HG03378 (cell line): ENCODE results near the gene PICALM.

Experiments used
- ATAC-seq: cut with Tn5 transposase; IDR thresholded peaks from one replicate; pipeline ENCODE4 v1.9.1; 2021; ENCODE audit warnings: mild to moderate bottlenecking, moderate library complexity; ENCODE audit not compliant: unreplicated experiment

The PICALM gene

GRCh38 chr11:86081455-86081854 is 12.6 kb upstream of the PICALM start:
- no peak for ATAC-seq

- no peak for ATAC-seq
These were observed 10.5 kb upstream of the PICALM start for GRCh38 chr11:86079421-86079820.

- ATAC-seq = no peak
These were observed 5.1 kb upstream of the PICALM start for GRCh38 chr11:86073948-86074347.

GRCh38 chr11:86072211-86072610 is 3.3 kb upstream of the PICALM start:
- no peak for ATAC-seq

- ATAC-seq = no peak
These were observed 1.5 kb upstream of the PICALM start for GRCh38 chr11:86070142-86071056.

- ATAC-seq = peak; percentile 50
These were observed 671 bp upstream of the PICALM start for GRCh38 chr11:86069408-86070101.

GRCh38 chr11:86068138-86068871 is 579 bp downstream of the PICALM start:
- ATAC-seq = peak; percentile 6

- ATAC-seq = no peak
These were observed 1.1 kb downstream of the PICALM start for GRCh38 chr11:86067851-86068137.

- no peak for ATAC-seq
These were observed 1.7 kb downstream of the PICALM start for GRCh38 chr11:86067009-86067850.

GRCh38 chr11:86066657-86067008 is 2.3 kb downstream of the PICALM start:
- no peak for ATAC-seq

- no peak for ATAC-seq
These were observed 2.9 kb downstream of the PICALM start for GRCh38 chr11:86066033-86066432.

- ATAC-seq = no peak
These were observed 4.6 kb downstream of the PICALM start for GRCh38 chr11:86064220-86064803.

- no peak for ATAC-seq
These were observed 5.3 kb downstream of the PICALM start for GRCh38 chr11:86063536-86063935.

- ATAC-seq = no peak
These were observed 6.2 kb downstream of the PICALM start for GRCh38 chr11:86062719-86063118.

GRCh38 chr11:86061483-86062205 is 7.2 kb downstream of the PICALM start:
- ATAC-seq = no peak

GRCh38 chr11:86060544-86060943 is 8.3 kb downstream of the PICALM start:
- no peak for ATAC-seq

GRCh38 chr11:86058360-86058759 is 10.5 kb downstream of the PICALM start:
- no peak for ATAC-seq

- no peak for ATAC-seq
These were observed 12.5 kb downstream of the PICALM start for GRCh38 chr11:86056351-86056854.
